Endometrium (tissue), 2 donors: ENCODE data around the gene SEPTIN11.

ENCODE experiments used
- FAIRE-seq: peaks from 2 replicates; lab custom pipeline; 2012; peaks lifted over from hg19 to GRCh38; lab: Jason Lieb, UNC
- donor health status: control.
- donor health status: control.

The SEPTIN11 gene

DNA sequence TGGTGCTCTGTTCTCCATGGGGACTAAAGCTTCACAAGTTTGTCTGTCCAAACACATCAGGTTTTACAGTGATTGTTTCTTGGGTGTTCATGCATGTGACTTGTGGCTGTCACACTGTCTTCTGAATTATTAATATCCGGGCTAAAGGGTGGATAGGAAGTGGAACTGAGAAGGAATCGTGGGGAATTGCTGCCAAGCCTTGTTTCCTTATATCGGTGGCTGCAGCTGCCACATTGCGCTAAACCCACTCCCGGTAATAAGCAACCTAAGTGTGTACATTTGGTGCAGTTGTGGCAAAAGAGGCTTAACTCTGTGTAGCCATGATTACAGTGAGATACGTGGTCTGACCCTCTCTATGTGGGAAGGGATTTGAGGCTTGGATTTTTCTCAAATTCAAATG lies 30.7 kb downstream of the SEPTIN11 start:
- FAIRE-seq: no peak

DNA sequence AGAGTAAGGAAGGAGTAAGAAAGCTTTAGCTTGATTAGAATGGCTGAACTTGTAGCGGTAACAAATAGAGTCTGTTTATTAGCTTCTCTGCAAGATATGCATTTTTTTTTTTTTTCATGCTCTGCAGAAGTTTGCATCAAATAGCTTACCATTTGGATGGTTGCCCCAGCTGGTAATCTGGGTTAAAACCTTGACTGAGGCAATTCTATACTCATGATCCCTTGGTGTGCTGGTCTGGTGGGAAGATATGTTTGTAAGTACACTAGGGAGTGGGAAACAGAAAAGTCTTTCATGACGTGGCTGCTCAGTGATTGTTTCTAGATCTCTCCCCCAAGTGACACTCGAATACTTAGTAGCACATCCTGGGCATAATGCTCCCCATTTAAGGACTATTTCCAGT lies 32.1 kb downstream of the SEPTIN11 start:
- FAIRE-seq: no peak

DNA sequence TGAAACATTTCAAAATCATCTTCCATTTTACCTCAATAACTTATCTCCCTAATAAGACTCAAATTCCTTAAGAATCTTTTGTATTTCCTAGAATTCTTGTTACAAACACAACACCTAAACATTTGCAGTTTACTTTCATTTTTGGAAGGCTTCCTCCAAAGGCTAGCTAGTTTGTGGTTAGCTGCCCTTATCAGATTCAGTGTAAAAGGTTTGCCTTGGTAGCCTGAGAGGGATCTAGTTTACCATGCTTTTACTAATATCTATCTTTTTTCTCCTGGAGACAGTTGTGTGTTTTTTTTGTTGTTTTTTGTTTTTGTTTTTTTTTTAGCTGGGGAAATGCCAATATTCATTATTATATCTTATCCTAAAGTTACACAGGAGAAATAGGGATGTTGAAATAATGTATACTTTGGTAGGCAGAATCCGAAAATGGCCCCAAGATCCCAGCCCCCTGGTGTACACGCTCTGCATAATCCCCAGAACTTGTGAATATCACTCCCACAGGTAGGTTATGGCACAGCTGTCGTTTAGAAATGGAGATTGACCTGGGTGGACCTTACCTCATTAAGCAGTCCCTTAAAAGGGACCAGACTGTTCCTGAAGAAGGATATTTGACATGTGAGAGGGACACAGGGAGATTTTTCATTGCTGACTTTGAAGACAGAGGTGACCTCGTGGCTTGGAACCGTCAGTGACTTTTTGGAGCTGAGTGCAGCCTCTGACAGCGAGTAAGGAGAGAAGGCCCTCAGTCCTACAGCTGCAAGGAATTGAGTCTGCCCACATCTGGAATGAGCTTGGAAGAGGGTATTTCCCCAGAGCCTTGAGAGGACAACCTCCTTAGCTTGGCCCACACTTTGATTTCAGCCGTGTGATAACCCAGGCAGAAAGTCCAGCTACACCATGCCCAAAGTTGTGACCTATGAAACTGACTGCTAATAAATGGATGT lies 33.4 kb downstream of the SEPTIN11 start:
- no peak for FAIRE-seq

DNA sequence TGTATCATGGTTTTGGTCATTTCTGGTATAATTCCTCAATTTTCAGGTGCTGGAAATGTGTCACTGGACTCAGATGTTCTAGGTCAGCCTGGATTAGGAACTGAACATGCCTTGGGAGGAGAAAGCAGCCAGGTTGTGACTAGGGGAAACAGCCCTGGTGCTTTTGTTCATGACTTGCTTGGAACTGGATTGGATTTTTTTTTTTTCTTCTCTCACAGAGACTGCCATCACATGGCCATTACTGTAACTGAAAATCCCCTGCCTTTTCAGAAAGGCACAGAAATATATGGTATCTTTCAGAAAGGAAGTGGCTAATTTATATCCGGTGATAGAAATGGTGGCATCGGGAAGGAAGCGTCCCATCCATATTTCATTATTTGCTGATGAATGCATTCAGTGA lies 34.6 kb downstream of the SEPTIN11 start:
- no peak for FAIRE-seq

DNA sequence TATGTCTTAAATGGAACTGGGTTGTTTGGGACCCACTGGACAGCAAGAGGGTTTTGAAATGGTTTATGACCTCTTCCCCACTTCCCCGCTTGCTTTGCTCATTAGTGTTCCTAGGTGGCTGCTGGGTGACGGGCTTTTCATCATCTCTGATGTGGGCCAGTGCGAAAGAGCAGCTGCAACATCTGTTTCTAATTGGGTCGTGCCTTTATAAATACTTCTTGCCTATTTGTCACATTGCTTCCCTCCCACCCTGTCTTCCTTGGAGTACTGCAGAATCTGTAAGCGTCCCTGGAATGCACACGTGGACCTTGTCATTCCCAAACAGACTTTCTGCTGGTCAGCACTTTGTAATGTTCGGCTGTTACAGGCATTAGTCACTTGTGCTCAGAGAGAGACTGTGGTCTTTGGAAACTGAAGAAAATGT lies 35.2 kb downstream of the SEPTIN11 start:
- FAIRE-seq: peak; percentile 96

DNA sequence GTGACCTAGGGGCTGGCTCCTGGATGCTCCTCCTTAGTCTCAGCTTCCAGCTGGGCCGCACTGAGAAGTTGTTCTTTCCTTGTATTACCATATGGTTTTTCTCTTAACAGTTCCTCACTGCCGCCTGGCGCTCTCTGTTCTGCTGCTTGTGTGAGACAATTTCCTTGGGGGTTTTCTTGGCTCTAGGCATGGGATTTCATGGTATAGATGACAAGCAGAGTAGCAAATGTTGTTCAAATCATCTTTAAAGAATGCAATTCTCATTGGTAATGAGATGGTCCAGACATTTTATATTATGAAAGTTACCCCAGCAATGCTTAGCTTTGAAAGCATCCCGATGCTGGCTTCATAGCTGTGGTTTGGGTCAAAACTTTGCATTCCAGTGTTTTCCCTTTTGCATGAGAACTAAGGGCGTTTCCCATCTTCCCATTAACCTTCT lies 37.6 kb downstream of the SEPTIN11 start:
- no peak for FAIRE-seq

DNA sequence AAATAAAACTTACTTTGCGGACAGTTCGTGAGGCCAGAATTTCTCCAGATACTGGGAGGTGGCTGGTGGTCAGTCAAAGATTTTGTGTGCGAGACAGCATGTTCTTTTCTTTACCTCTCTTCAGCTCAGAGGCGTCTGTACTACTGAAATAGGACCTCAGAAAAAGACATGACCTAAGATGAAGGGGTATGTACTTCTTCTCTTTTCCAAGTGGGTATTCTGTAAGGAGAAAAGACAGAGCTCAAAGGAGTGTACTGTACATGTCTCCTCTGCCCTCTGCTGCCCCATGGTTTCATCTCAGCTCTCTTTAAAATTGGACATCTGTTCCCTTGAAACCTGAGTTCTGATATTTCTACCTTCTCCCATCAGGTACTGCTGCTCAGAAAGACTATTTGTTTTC lies 38.1 kb downstream of the SEPTIN11 start:
- no peak for FAIRE-seq

DNA sequence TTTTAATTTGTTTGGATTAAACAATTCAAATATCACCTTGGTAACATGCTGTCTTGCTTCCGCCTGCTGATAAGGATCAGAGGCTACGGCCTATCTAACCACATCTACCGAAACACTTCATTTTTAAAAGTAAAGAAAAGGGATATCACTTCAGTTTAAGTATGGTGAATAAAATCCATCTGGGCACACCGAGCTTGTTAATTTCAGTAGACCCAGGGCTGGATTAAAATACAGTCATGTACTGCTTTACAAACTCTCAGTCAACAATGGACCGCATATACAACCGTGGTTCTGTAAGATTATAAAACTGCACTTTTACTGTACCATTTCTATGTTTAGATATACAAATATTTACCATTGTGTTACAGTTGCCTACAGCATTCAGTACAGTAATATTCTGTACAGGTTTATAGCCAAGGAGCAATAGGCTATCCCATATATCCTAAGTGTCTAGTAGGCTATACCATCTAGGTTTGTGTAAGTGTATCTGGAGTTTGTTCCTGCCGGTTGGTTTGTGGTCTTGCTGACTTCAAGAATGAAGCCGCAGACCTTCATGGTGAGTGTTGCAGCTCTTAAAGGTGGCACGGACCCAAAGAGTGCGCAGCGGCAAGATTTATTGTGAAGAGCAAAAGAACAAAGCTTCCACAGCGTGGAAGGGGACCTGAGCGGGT lies 40.0 kb downstream of the SEPTIN11 start:
- no peak for FAIRE-seq

DNA sequence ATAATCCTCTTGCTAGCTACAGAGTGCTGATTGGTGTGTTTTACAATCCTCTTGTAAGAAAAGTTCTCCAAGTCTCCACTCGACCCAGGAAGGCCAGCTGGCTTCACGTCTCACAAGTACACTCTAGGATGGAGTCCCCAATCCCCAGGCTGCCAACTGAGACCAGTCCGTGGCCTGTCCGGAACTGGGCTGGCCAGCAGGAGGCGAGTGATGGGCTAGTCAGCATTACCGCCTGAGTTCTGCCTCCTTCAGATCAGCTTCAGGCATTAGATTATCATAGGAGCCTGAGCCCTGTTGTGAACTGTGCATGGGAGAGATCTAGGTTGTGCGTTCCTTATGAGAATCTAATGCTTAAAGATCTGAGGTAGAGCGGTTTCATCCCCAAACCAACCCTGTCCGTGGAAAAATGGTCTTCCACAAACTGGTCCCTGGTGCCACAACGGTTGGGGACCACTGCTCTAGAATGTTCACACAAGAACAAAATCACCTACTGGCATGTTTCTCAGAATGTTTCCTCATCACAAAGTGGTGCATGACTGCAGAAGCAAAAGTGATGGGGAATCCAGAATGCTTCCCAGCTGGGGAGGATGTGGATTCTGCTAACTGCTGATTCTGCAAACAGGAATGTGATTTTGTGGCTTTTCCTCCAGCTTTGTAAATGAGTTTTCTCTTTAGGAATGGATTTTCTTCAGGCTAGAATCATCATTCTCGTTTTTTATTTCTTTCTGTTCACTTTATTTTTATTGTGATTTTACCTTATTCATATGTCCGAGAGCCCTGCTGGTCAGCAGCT lies 40.9 kb downstream of the SEPTIN11 start:
- FAIRE-seq: no peak

DNA sequence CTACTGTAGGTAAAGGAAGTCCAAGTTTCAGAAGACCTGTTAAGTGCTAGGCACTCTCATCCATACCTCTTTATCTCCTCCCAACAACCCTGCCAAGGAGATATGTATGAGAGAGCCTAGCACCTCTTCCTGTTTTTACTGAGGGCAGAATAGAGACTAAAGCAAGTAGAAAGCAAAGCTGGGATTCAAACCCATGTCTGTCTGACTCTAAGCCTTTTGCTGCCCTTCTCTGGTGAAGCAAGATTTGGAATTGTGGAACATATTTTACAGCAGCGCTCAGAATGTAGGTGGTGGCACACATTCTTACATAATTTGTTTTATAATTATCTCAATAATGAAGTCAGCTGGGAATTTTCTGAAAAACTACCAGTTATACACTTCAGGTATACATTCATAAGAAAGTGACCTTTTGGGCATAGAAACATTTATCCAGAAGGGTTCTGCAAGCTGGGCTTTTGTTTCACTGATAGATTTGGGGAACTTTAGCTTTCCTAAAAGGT lies 41.7 kb downstream of the SEPTIN11 start:
- no peak for FAIRE-seq

DNA sequence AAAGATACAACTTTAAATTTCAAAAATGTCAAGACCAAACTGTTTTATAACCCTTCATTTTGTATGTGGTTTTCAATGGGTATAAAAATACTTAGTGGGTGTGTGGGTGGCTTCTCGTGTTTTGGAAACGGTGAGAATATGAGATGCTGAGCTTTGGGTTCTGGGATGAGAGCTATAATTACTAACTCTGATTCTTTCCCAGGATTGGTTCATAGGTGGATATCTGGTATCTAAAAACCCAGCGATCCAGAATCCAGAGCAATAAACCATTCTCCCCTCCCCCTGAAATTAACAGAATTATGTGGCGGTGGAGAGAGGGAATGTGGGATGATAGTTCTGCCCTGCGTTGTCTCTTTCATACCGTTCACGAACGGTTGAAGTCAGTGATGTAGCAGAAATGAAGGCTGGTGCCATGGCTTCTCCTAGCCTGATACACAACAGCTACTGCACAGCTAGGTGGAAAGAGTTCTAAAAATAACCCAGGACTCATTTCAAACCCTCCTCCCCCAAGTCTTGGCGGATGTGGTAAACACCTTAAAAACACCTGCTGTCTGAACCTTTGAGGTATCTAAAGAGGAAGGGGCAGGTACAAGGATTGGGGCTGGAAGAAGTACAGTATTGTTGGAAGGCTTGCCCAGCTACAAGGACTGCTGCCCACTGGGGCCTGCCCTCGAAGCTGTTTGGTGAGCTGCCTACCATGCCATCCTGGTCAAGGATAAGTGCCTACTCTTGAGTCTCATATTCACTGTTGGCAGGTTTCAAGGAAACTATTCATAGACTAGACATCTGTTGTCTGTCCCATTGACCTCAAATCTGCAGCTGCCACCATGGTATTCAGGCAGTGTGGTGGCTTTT lies 44.5 kb downstream of the SEPTIN11 start:
- FAIRE-seq: no peak

DNA sequence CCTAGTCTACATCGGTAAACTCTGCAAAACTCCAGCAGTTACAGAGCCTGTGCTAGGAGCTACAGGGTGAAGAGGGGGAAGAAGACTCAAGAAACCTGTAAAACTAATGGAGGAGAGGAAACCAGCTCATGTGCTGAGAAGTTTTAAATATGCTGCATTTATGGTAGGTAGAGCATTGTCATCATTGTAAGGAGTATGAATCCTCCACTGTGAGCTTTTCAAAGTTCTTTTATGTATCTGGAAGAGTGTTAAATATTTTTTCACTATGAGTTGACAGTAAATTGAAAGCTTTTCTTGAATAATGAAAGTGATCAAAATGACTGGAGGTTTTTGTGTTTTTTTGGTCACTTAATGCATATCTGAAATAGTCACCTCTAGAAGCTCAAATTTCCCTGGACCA lies 46.2 kb downstream of the SEPTIN11 start:
- FAIRE-seq: no peak

DNA sequence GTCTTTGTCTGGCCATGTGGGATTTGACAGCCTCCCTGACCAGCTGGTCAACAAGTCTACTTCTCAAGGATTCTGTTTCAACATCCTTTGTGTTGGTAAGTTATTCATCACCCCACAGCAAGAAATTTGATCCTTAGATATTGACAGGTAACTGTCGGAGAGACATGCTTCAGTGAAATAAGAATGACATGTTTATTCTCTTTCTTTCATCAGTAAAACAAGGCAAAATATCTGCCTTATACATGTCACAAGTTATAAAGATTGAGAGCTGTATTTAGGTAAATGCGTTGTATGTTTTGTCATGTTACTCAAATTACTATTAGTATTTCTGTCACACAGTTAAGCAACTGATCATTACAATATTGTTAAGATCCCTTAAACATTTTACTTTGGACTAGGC lies 46.9 kb downstream of the SEPTIN11 start:
- no peak for FAIRE-seq

DNA sequence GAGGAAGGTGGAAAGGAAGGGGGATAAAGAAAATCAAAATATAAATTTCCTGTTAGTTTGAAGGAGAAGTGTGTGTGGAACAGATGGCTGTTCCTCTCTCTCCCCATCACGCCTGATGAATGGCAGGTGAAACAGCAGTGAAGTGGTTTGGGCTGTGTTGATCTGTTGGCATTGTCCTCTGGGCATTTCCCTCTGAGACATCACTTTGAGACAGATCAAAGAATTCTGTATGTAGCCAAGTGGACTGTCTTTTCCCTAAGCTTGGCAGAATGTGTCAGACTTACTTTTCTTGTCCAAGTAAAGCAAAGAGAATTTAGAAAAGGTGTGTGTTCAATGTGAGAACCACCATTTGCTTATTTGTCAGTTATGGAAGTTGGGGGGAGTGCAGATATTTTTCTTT lies 47.5 kb downstream of the SEPTIN11 start:
- no peak for FAIRE-seq

DNA sequence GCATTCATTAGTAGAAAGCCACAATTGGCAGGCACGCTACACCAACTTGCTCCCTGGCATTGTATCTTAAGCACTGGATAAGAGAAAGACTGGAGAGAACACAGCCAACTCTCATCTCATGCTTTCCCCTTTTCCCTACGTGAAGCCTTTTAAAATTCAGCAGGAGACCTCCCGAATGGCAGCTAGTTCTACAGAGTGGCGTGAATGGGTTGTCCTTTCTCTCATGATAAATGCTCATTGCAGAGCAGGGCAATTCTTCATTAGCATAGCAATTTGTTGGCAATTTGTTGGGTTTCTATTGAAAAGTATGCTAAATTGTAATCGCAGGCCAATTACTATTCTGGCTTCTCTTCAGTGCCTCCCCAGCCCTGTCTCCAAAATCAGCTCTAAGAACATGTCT lies 48.0 kb downstream of the SEPTIN11 start:
- no peak for FAIRE-seq

DNA sequence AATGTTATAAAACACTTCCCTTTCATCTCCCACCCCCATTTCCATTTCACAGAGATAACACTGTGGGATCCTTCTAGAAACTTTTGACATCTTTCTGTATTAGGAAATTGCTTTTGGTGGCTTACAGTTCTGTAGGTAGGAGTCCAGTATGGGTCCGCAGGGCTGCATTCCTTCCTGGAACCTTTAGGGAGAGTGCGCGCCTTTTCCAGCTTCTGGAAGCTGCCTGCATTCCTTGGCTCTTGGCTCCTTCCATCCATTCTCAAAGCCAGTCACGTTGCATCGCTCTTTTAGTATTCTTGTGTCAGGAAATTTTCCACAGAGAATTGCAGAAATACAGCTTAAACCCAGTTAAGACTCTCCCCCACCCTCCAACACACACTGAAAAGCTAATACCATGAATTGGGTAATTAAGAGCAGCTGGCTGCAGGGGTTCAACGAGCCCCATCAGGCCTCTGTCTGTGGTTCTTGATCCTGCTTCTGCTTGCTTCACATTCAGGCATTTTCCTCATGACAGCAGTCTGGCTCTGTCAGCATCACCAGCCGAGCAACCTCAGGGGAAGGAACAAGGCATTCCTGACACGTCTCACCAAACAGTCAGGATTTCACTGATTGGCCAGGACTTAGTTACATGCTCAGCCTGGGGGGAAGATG lies 48.8 kb downstream of the SEPTIN11 start:
- no peak for FAIRE-seq
